Heart right ventricle (tissue), 16 donors: Measurements from ENCODE around the gene CALML6. TPM values are rescaled to one million over a fixed set of nuclear protein-coding genes. Genes with fewer than 3 reads are reported as not detected.
A peak's percentile ranks its signal among the peaks of the same experiment; 100 is the strongest.
"Not testable (repeated sequence)": the region's sequence is repeated elsewhere in the genome, so short reads cannot be mapped to it uniquely, and the experiment has no call there.

ENCODE experiments used
- ATAC-seq, 8 donors: fragments of 200-7000 bp; cut with Tn5 transposase; one replicate each; pipeline ENCODE4 v1.9.1; 2020; ENCODE audit warnings: mild to moderate bottlenecking in 8 of 8, moderate library complexity in 8 of 8, moderate number of reproducible peaks in 1 of 8
- DNase-seq, 2 donors: peaks; one replicate each; pipeline ENCODE4 v3.0.0-alpha.2; 2020
- H3K27ac ChIP-seq, 10 donors: fragments of 200-600 bp; sonication (generic) in 2 of 10; one replicate each; pipeline versions ENCODE4 v1.5.0 to v1.8.0; 2020 to 2022; ENCODE audit warnings: mild to moderate bottlenecking in 3 of 10
- H3K27me3 ChIP-seq, 7 donors: fragments of 200-600 bp; one replicate each; pipeline ENCODE4 v1.8.0; 2021 to 2022; ENCODE audit warnings: mild to moderate bottlenecking in 2 of 7
- H3K36me3 ChIP-seq, 9 donors: fragments of 200-600 bp; sonication (generic) in 1 of 9; one replicate each; pipeline versions ENCODE4 v1.5.0 to v1.8.0; 2020 to 2022; ENCODE audit warnings: mild to moderate bottlenecking in 2 of 9
- H3K4me1 ChIP-seq, 9 donors: fragments of 200-600 bp; sonication (generic) in 1 of 9; one replicate each; pipeline versions ENCODE4 v1.5.0 to v1.8.0; 2020 to 2022; ENCODE audit warnings: mild to moderate bottlenecking in 4 of 9
- H3K4me3 ChIP-seq, 10 donors: fragments of 200-600 bp; sonication (generic) in 2 of 10; one replicate each; pipeline versions ENCODE4 v1.5.0 to v1.8.0; 2020 to 2022; ENCODE audit warnings: mild to moderate bottlenecking in 7 of 10, moderate library complexity in 2 of 10
- H3K9me3 ChIP-seq, 11 donors: fragments of 200-600 bp in 10 of 11; sonication (generic) in 2 of 11; one replicate each; pipeline versions ENCODE4 v1.5.0 to v1.8.0; 2013 to 2022; ENCODE audit warnings: mild to moderate bottlenecking in 2 of 11, control low read depth in 1 of 11, moderate library complexity in 1 of 11
- WGBS, 2 donors: extraction: QIAGEN DNeasy Blood & Tissue Kit; methylation state at CpG; one replicate each; pipeline ENCODE4 v1.1.7; 2013; ENCODE audit warnings: inconsistent platforms in 1 of 2; 5-methylcytosine and 5-hydroxymethylcytosine counted together
- intact Hi-C, 10 donors: fragments of 100-400 bp; cut with DNase I; formaldehyde crosslinking; loops; one replicate each; pipeline versions ENCODE4 v1.11.1 to v1.14.2; 2022
- polyA plus RNA-seq, 2 donors: library from polyadenylated mRNA; stranded (reverse); fragments of 200-250 nt; gene quantifications; one replicate each; pipeline ENCODE4 v1.2.3, GENCODE V29; 2013
- total RNA-seq, 10 donors: library from RNA; stranded (reverse); fragmentation: NEBNext Ultra II Directional in 3 of 10; extraction: Animal tissue kit (Norgen Biotek cat#: 25700) in 3 of 10; gene quantifications; one replicate each; pipeline versions ENCODE4 v1.2.1 to v1.2.4, GENCODE V29; 2021 to 2023
- TF ChIP-seq, protein P1 (sequence below), 9 donors: fragments of 200-600 bp; sonication (generic) in 2 of 9; IDR thresholded peaks; one replicate each; pipeline versions ENCODE4 v1.5.0 to v1.8.0; 2021 to 2022; ENCODE audit warnings: antibody characterized with exemption in 9 of 9, mild to moderate bottlenecking in 5 of 9, moderate library complexity in 1 of 9
- donor health status: Arrhythmogenic right ventricular cardiomyopathy.
- donor health status: ischemic (EF 13 %, LVEDD 7.1; RV severe dilation, severe dysfunction).
- donor health status: healthy with polysubstance abuse.
- donor health status: DM: no; HTN: yes; CAD: no.
- donor health status: DM: no; HTN: no; CAD: no.
- donor health status: ischemic (EF 25% LVEDD 6.9; RV normal size, moderate dysfunction).
- donor health status: ischemic (EF 25% LVEDD 5.7; RV mildly dilated, moderate dysfunction).
- donor health status: healthy.
- donor health status: DM: yes; HTN: yes; CAD: no.
- donor health status: Ischemic cardiomyopathy.
- donor health status: ischemic (EF 35%, LVEDD 5.7; RV mildly dilated, moderate dysfunction).
- donor health status: nonischemic (EF 11% LVEDD 7.7; RV severe dilation, severe dysfunction).
- donor health status: DM: yes; HTN: yes; CAD: no.
- donor health status: PGD.
- donor health status: ischemic (EF 29% LVEDD 5.4; RV normal size, mild dysfunction).
- donor health status: nonischemic (EF 23%, LVEDD 6.1; RV moderate dilation, normal function).

The CALML6 gene
- total and polyA plus RNA-seq, 12 donors, result 0.09 to 0.88 (median 0.20) TPM; not detected in 8

DNA sequence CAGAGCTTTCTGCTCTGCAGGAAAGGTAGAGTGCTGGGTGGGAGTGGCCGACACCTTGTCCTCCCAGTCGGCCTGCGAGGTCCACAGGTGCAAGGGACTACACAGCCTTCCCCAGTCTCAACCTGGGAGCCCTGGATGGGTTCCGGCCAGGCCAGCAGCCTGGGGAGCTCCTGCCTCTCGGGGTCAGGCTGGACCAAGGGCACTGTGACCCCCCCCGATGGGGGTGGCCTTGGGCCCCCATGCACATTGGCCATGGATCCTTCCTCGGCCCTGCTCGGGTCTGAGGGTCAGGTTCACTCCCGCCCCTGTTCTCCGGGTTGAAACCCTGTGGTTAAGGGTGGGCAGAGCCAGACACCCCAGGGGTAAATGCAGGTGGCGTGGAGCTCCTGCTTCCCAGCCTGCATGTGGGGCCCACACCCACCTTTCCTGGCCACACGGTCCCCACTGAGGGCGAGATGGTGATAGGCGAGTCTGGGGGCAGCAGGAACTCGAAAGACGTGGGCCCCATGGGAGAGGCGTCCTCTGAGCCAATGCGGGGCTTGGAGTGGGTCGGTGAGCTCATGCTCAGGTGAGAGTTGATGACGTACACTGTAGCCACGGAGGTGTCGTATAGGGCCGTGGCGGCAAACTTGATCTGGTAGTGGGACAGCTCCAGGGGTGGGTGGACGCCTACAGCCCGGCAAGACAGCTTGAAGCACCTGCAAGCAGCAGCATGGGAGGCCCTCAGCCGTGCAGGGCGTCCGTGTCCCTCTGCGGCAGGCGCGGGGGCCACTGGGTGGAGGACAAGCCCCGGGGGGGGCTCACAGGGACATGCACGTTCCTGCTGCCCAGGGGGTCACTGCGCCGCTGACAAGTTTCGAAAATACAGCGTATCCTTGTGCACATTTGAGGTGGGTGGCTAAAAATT lies 14.8 kb downstream of the CALML6 start:
- DNase-seq (no peak), ATAC-seq (peak in 1 of 8 donors; percentile 2)
- Histone ChIP-seq H3K36me3 (no peaks in the 10 kb centered on the region), H3K4me1 (peaks cover 0 to 26% (median 13%) of the 10 kb centered on the region in 9 donors), H3K27me3 (no peaks in the 10 kb centered on the region), H3K27ac (no peak overlapping the region), H3K4me3 (no peak overlapping the region), H3K9me3 (no peaks in the 10 kb centered on the region)
- intact Hi-C loops, result no loop called here
- WGBS, 2 donors, result 86% methylated on average over 38 of the region's 38 CpGs
- TF ChIP-seq, protein P1, sequence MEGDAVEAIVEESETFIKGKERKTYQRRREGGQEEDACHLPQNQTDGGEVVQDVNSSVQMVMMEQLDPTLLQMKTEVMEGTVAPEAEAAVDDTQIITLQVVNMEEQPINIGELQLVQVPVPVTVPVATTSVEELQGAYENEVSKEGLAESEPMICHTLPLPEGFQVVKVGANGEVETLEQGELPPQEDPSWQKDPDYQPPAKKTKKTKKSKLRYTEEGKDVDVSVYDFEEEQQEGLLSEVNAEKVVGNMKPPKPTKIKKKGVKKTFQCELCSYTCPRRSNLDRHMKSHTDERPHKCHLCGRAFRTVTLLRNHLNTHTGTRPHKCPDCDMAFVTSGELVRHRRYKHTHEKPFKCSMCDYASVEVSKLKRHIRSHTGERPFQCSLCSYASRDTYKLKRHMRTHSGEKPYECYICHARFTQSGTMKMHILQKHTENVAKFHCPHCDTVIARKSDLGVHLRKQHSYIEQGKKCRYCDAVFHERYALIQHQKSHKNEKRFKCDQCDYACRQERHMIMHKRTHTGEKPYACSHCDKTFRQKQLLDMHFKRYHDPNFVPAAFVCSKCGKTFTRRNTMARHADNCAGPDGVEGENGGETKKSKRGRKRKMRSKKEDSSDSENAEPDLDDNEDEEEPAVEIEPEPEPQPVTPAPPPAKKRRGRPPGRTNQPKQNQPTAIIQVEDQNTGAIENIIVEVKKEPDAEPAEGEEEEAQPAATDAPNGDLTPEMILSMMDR (IDR thresholded peaks at IDR 0.05), result no peak

GRCh38 chr1:1934848-1935247 lies 19.8 kb downstream of the CALML6 start:
- H3K27me3 ChIP-seq, H3K27ac ChIP-seq, H3K9me3 ChIP-seq, H3K4me3 ChIP-seq, H3K4me1 ChIP-seq, H3K36me3 ChIP-seq, ATAC-seq, DNase-seq, intact Hi-C loops: not testable (repeated sequence)
- WGBS, 2 donors, result 88 to 90% methylated on average over 4 to 20 of the region's 21 CpGs

DNA sequence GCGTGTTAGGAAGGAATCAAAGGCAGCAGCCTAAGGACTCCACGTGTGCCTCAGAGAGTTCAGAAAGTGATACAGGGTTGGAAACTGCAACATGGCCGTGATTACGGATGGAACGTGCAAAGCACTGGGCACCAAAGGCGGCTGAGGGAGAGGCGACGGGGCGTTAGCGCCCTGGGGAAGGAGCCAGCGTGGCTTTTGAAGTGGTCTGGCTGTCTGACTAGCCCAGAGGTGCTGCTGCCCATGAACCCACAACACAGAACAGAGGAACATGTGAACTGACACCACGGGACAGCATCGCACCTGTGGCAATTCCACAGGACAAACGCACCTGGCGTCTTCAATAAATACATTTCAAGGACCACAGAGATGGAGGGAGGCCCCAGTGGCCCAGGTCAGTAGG lies 22.0 kb downstream of the CALML6 start:
- Histone ChIP-seq H3K4me3 (no peak overlapping the region), H3K9me3 (no peaks in the 10 kb centered on the region), H3K4me1 (no peaks in the 10 kb centered on the region), H3K36me3 (no peaks in the 10 kb centered on the region), H3K27me3 (peaks cover 0 to 18% (median 0%) of the 10 kb centered on the region in 7 donors), H3K27ac (no peak overlapping the region)
- TF ChIP-seq, protein P1 (IDR thresholded peaks at IDR 0.05), result no peak
- intact Hi-C loops, result no loop called here
- ATAC-seq, result no peak
- 79 to 83% methylated on average over 15 of the region's 15 CpGs for WGBS, 2 donors
- no peak for DNase-seq

GRCh38 chr1:1937549-1938275 lies 22.7 kb downstream of the CALML6 start:
- Histone ChIP-seq H3K27me3 (peaks cover 0 to 24% (median 0%) of the 10 kb centered on the region in 7 donors), H3K4me3 (no peak overlapping the region), H3K27ac (no peak overlapping the region), H3K36me3 (no peaks in the 10 kb centered on the region), H3K4me1 (no peaks in the 10 kb centered on the region), H3K9me3 (no peaks in the 10 kb centered on the region)
- 67 to 74% methylated on average over 16 of the region's 16 CpGs for WGBS, 2 donors
- DNase-seq, result no peak
- intact Hi-C loops, result no loop called here
- ATAC-seq, result no peak
- TF ChIP-seq, protein P1 (IDR thresholded peaks at IDR 0.05), result no peak
